ENCODE measurements around the gene CA12. TPM values are rescaled to one million over a fixed set of nuclear protein-coding genes. Genes with fewer than 3 reads are reported as not detected.

Gene CA12
- total and polyA plus RNA-seq, 2 of the 8 experiments (the other 6 are each of a cell fraction or from before 2014, with no cell fraction given), result 4.7 to 4.9 TPM

GRCh38 chr15:63358241-63359029 is 23.2 kb downstream of the CA12 start:
- Histone ChIP-seq H3K14ac (ENCODE audit: insufficient read length) (no peak overlapping the region), H3K4me1 (replicated peaks in 1 of 4; ENCODE audit: control insufficient read depth in 3 of 4, insufficient read depth in 4 of 4, low read length in 3 of 4) (peaks cover 0 to 5% (median 3%) of the 10 kb centered on the region in 4 experiments; a peak in 5 of 7 replicates), H3K23ac (ENCODE audit: insufficient read length) (no peak overlapping the region), H4K91ac (replicated peaks; ENCODE audit: insufficient read length, low read length) (no peak overlapping the region), H2BK15ac (ENCODE audit: low read length) (no peak overlapping the region; the same call in 1 of the 2 replicates), H2AFZ (ENCODE audit: low read length) (no peak overlapping the region), H2AK5ac (ENCODE audit: low read depth, low read length) (no peak overlapping the region), H3K9me3 (ENCODE audit: insufficient read depth in 2 of 2, low read depth in 1 of 2, low read length in 1 of 2) (no peaks in the 10 kb centered on the region), H3K4me2 (ENCODE audit: insufficient read depth in 1 of 2, low read depth in 2 of 2, low read length in 2 of 2) (no peak overlapping the region), H3K4me3 (ENCODE audit: extremely low read depth in 1 of 4, insufficient read depth in 2 of 4, low read depth in 3 of 4, low read length in 4 of 4) (no peak overlapping the region), H2BK5ac (ENCODE audit: low read depth, low read length) (no peak overlapping the region), H4K5ac (ENCODE audit: insufficient read length, low read depth, low read length) (no peak overlapping the region), H3K27me3 (replicated peaks in 1 of 4; ENCODE audit: control insufficient read depth in 3 of 4, extremely low read depth in 1 of 4, insufficient read depth in 3 of 4, low read length in 3 of 4) (no peaks in the 10 kb centered on the region), H4K20me1 (replicated peaks in 1 of 2; ENCODE audit: control insufficient read depth in 1 of 2, insufficient read depth in 2 of 2, low read length in 2 of 2) (no peaks in the 10 kb centered on the region), H3K56ac (replicated peaks; ENCODE audit: insufficient read length, low read depth, low read length) (no peak overlapping the region), H3K23me2 (ENCODE audit: low read depth, low read length) (no peaks in the 10 kb centered on the region), H3K4ac (replicated peaks; ENCODE audit: insufficient read length, low read depth, low read length) (no peak overlapping the region), H2BK20ac (ENCODE audit: low read length) (no peak overlapping the region), H2BK120ac (replicated peaks; ENCODE audit: low read depth, low read length) (no peak overlapping the region), H3K9ac (replicated peaks in 1 of 4; ENCODE audit: extremely low read depth in 1 of 4, low read depth in 3 of 4, low read length in 3 of 4) (no peak overlapping the region), H4K8ac (ENCODE audit: extremely low read depth, insufficient read depth, low read length) (no peak overlapping the region), H3K79me1 (ENCODE audit: low read depth, low read length) (no peaks in the 10 kb centered on the region), H3K18ac (ENCODE audit: extremely low read depth, low read length) (no peak overlapping the region), H2BK12ac (ENCODE audit: low read depth, low read length) (no peak overlapping the region), H3K36me3 (ENCODE audit: control insufficient read depth in 2 of 4, insufficient read depth in 4 of 4, low read length in 3 of 4) (no peaks in the 10 kb centered on the region), H3K27ac (ENCODE audit: low read depth, low read length) (no peak overlapping the region), H3K79me2 (ENCODE audit: control insufficient read depth in 1 of 2, insufficient read depth in 2 of 2, low read length in 2 of 2) (no peaks in the 10 kb centered on the region)
- WGBS, 2 experiments (ENCODE audit: extremely low coverage in 1 of 2, insufficient coverage in 1 of 2, insufficient read length in 1 of 2, insufficient replicate concordance in 2 of 2, low coverage in 1 of 2, low lambda C conversion rate in 2 of 2, missing lambda C conversion rate in 1 of 2), result 84% methylated on average over 15 of the region's 15 CpGs; no CpG with 5 or more reads in 1 of the 2 experiments
- FAIRE-seq, result no peak
- CTCF ChIA-PET (ENCODE audit: partially characterized antibody), result interaction anchor here (0.6 to 1.4 kb wide), 3 partner anchors 8 to 241 kb away, joined by 3 read pairs; no protein-coding TSS in a partner anchor
- TF ChIP-seq SRF (IDR thresholded peaks at IDR 0.05; ENCODE audit: low read depth, low read length), result no peak
- no peak for TF ChIP-seq RBBP5 (IDR thresholded peaks at IDR 0.05; ENCODE audit: borderline replicate concordance, low read depth, low read length)
- TF ChIP-seq POU5F1 (IDR thresholded peaks at IDR 0.05; ENCODE audit: low read depth, low read length), result no peak
- TF ChIP-seq, protein P1, sequence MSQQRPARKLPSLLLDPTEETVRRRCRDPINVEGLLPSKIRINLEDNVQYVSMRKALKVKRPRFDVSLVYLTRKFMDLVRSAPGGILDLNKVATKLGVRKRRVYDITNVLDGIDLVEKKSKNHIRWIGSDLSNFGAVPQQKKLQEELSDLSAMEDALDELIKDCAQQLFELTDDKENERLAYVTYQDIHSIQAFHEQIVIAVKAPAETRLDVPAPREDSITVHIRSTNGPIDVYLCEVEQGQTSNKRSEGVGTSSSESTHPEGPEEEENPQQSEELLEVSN (IDR thresholded peaks at IDR 0.05), result no peak
- TF ChIP-seq TCF12 (IDR thresholded peaks at IDR 0.05; ENCODE audit: low read depth, low read length), result no peak
- TF ChIP-seq TAF7 (optimal IDR thresholded peaks at IDR 0.05; ENCODE audit: borderline replicate concordance, low read depth, low read length), result no peak
- TF ChIP-seq FOSL1 (IDR thresholded peaks at IDR 0.05; ENCODE audit: insufficient read depth, low read depth, low read length), result no peak
- TF ChIP-seq TBP (IDR thresholded peaks at IDR 0.05; ENCODE audit: low read depth, low read length), result no peak
- TF ChIP-seq CREB1 (IDR thresholded peaks at IDR 0.05), result no peak
- TF ChIP-seq ASH2L (IDR thresholded peaks at IDR 0.05; ENCODE audit: low read length), result no peak
- TF ChIP-seq SP2 (IDR thresholded peaks at IDR 0.05; ENCODE audit: low read length), result no peak
- TF ChIP-seq KDM5A (IDR thresholded peaks at IDR 0.05; ENCODE audit: low read length), result no peak
- DNase-seq (ENCODE audit: low read depth in 1 of 2, low spot score in 2 of 2), result no peak
- POLR2A ChIA-PET (ENCODE audit: partially characterized antibody), result interaction anchor here (0.8 kb wide), 1 partner anchor 9 kb away, joined by 3 read pairs; no protein-coding TSS in a partner anchor
